HG02943 (cell line): ENCODE data around the gene ACVR1.
"Not testable (repeated sequence)": the region's sequence is repeated elsewhere in the genome, so short reads cannot be mapped to it uniquely, and the experiment has no call there.

Source experiments
- ATAC-seq: cut with Tn5 transposase; IDR thresholded peaks from one replicate; pipeline ENCODE4 v1.9.1; 2021; ENCODE audit warnings: mild to moderate bottlenecking, low read depth, moderate library complexity; ENCODE audit not compliant: unreplicated experiment

ACVR1 gene

DNA sequence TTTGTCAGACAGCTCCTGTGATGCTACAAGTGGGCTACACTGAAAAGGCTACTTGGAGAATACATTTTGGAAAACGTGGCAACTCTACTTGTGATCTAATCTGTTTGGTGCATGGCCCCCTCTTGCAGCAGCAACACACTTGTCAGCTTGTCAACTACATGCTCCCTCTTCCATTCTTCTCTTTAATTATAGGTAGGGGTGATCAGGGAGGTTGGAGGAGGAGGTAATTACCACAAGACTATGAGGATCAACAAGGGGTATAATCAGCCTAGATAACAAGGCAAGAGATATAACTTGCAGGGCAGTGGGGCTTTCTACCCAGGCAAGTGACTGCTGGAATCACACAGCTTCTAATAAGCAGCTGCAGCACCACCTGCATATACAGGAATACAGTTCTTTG lies 104.9 kb downstream of the ACVR1 start:
- ATAC-seq, result no peak

- no peak for ATAC-seq
Observed at GRCh38 chr2:157769856-157770255, 106.3 kb downstream of the ACVR1 start.

DNA sequence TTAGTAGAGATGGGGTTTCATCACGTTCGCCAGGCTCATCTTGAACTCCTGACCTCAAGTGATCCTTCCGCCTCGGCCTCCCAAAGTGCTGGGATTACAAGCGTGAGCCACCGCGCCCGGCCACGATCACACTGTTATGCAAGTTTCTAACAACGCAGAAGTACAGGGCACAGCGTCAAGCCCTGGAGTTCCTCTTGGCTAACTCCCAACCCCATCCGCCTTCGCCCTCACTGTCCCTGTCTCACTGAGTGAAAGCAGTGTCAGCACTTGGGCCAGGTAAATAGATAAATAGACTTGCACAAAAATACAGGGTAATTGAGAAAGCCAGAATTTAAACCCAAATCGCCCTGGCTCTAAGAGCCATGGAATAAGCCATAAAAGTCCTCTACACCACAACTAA lies 111.7 kb downstream of the ACVR1 start:
- ATAC-seq, result no peak

DNA sequence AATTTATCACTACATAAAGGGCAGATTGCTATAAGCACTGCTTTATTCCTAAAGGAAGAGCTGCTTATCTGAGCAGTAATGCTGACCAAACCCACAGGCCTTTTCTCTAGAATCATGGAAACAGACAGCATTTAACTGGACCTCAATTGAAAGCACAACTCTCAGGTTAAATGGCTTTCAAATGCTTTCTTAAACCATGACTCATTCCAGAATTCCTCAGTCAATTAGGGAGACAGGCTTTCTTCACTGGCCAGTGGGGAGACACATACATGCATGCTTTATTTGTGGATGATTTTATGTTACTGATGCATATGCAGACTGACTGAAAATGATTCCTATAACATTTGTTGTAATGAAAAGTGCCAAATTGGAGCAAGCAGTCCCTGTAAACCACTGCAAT lies 114.6 kb downstream of the ACVR1 start:
- ATAC-seq, result no peak

GRCh38 chr2:157760949-157761348 lies 115.2 kb downstream of the ACVR1 start:
- no peak for ATAC-seq

DNA sequence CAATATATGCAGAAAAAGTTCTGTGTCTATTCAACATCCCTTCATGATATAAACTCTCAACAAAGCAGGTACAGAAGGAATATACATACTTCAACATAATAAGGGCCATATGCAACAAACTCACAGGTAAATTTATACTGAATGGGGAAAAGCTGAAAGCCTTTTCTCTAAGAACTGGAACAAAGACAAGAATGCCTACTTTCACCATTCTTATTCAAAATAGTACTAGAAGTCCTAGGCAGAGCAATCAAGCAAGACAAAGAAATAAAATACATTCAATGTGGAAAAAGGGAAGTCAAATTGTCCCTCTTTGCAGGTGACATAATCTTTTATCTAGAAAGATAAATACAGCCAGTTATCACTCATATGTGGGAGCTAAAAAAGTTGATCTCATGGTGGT lies 116.3 kb downstream of the ACVR1 start:
- no peak for ATAC-seq

DNA sequence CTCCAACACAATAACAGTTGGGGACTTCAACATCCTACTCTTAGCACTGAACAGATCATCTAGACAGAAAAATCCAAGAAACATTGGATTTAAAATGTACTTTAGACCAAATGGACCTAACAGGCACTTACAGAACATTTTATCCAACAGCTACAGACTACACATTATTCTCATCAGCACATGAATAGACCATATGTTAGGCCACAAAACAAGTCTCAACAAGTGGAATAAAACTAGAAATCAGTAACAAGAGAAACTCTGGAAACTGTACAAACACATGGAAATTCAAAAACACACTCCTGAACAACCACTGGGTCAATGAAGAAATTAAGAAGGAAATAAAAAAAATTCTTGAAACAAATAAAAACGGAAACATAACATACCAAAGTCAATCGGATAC lies 117.5 kb downstream of the ACVR1 start:
- no peak for ATAC-seq

DNA sequence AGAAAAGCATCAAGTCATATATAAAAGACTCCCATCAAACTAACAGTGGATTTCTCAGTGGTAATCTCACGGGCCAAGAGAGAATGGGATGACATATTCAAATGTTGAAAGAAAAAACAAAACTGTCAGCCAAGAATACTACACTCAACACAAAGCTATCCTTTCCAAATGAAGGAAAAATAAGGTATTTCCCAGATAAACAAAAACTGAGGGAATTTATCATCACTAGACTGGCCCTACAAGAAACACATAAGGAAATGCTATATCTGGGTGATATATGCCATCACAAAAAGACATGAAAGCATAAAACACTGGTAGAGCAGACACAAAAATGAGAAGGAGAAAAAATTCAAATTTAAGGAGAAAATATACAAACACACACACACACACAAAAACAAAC lies 118.6 kb downstream of the ACVR1 start:
- no peak for ATAC-seq

DNA sequence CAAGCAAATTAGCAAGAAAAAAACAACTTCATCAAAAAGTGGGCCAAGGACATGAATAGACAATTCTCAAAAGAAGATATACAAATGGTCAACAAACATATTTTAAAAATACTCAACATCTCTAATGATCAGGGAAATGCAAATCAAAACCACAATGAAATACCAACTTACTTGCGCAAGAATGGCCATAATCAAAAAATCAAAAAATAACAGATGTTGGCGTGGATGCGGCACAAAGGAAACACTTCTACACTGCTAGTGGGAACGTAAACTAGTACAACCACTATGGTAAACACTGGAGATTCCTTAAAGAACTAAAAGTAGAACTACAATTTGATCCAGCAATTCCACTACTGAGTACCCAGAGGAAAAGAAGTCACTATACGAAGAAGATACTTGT lies 119.7 kb downstream of the ACVR1 start:
- ATAC-seq, result not testable (repeated sequence)

DNA sequence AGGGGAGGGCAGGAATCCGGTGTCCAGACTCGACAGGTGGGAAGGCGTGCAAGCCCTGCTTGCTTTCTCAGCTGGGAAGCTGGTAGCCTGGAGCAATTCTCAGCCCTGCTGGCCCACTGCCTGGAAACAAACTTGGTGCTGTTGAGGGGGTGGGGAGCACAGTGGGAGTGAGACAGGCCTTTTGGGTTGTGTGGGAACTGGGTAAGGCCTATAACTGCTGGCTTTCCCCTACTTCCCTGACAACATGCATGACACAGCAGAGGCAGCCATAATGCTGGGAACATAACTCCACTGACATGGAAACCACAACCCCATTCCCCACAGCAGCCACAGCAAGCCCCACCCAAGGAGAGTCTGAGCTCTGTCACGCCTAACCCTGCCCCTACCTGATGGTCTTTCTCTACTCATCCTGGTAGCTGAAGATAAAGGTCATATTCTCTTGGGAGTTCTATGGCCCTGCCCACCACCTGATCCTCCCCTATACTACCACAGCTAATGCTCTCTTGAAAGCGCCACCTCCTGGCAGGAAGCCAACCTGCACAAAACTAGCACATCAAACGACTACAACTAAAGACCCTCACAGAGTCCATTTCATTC lies 124.6 kb downstream of the ACVR1 start:
- peak; percentile 77 for ATAC-seq

- no peak for ATAC-seq
Observed at GRCh38 chr2:157749684-157750083, 126.4 kb downstream of the ACVR1 start.

GRCh38 chr2:157748371-157749142 lies 127.6 kb downstream of the ACVR1 start:
- ATAC-seq, result no peak

DNA sequence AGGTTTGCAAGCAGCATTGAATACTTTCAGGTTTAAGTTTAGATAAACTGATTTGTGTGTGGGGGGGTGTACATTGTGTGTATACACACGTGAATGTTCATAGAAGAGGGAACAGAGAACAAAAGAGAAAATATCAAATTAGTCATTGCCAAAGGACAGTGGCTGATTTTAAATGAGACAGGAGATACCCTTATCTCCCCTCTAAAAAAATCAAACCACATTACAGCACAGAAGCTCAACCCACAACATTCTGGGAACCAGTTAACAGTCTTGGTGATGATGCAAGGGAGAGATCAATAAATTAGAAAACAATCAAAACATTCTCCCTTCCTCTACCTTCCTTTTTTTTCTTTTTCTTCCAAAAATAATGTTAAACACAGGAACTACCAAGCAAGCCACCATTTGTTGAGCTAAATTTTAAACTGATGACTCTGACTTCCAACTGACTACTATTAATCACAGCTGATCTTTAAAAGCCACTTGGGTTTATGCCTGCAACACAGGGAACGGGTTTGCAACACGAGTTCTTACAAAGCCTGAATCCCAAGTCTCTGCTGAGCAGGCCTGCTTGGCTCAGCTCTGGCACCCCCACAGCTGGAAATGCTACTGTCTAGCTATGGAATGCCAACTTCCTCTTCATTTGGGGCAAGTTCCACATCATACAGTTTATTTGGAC lies 128.3 kb downstream of the ACVR1 start:
- ATAC-seq, result no peak

DNA sequence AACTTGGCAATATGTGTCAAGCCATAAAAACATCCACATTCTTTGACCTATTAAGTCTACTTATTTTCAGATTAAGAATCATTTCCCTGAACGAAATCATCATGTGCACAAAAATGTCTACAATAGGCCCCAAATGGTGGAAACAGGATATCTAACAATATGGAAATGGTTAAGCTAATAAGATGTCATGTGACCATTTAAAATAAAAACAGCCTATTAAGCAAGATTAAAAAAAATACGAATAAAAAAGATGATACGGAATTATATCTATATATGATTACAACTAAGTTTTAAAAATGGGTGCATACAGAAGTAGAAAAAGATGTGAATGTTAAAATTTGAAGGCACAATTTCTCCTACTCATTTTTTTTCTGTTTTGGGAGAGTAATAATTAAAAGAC lies 128.8 kb downstream of the ACVR1 start:
- no peak for ATAC-seq

DNA sequence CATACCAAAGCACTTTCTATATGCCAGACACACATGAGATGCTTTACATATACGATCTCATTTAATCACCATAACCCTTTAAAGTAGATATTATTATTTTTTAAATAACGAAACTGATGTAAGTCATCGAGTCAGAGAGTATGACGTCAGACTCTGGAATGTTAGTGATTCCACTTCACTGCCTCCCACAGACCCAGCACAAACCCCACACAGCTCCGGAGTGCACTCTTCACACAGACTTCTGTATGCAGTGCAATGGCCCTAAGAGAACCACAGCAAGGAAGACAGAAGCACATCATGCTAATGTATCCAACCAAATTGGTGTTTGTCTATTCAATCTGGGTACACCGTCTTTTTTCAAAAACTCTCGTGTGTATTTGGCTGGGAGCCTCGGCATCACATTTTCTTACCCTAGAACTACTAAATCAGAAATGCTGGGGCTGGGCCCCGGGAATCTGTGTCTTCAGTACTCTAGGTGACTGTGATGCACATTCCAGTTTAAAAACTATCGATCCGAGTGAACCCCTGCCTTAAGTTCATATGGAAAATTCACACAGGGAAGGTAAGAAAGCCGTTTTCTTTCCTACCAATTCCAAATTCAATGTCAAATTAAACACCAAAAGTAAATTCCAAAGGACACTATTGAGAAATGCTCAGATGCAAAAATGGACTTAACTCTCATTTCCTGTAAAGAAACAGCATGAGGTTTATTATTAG lies 129.7 kb downstream of the ACVR1 start:
- ATAC-seq, result no peak

DNA sequence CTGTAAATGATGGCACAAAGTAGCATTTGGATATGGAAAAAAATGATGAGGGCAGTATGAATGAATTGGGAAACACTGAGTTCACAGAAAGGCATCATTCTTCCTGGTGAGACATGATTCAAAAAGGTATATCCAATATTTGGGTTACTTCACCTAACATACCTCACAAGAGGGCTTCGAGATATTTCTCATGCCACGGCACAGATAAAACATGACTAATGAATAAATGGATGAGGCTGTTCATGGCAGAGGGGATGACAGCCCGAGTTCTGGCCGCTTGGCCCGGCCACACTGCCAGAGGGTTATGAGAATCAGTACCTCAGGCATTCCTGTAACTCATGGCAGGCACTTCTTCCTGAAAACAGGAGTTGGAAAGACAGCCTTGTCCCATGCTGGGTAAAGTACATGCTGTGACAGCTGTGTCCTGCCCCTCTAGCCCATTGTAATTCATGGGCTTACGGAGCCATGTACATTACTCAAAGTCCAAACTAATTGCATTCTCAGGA lies 131.5 kb downstream of the ACVR1 start:
- no peak for ATAC-seq

DNA sequence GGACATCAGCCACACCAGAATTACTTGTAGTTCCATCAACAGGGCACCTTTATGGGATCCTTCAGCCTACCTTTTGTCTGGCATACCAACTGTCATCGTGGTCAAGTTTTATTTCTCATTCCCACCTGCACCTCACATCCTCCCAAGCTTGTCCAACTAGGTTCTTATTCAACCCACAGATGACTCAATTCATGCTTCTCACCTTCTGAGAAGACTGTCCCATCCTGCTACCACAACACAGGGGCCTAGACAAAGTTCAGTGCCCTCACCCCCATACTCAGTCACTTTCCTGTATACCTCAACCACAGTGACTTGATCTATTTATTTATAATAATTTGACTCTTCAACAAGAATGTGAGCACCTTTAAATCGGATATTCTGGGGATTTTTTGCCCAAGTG lies 133.1 kb downstream of the ACVR1 start:
- no peak for ATAC-seq

DNA sequence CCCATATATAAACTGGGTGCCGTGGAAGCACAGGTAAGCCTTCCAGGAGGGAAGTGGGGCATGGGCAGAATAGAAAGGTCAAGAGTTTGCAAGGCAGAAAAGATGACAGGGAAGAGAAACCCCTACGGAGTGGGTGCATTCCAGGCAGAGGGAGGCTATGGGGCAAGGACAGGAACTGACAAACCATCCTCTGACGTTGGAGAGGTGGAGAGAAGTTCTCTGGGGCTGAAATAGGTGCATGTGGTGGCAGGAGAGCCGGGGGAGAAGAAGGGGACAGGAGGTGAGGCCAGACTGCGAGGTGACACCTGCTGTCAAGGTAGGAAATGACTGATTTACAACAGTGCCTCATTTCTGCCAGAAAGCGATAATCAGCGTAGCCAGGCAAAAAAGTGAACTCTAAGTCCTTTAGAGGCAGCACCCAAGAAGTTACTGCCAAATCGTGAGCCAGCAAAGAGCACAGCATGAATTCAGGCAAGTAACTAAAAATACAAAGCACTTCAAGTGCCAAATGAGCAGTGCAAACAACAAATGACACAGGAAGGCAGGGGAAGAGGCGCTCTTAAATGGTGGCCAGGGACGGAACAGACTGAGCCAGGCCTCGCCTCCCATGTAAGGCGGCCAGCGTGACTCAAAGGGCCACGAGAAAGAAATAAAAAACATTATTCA lies 134.2 kb downstream of the ACVR1 start:
- no peak for ATAC-seq

GRCh38 chr2:157737656-157738055 lies 138.5 kb downstream of the ACVR1 start:
- no peak for ATAC-seq

DNA sequence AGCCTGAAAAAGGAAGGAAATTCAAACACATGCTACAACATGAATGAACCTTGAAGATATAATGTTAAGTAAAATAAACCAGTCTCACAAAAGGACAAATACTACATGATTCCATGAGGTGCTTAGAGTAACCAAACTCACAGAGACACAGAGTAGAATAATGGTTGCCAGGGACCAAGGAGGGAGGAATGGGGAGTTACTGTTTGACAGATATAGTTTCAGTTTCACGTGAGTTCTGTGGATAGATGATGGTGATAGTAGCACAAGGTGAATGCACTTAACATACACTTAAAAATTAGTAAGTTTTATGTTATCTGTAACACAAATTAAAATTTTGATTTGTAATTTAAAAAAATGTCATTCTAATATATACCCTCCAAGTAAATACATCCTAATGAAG lies 140.6 kb downstream of the ACVR1 start:
- ATAC-seq, result no peak
